ENCODE data around the gene SPSB3. TPM values are rescaled to one million over a fixed set of nuclear protein-coding genes. Genes with fewer than 3 reads are reported as not detected.

SPSB3 gene
- total and polyA plus RNA-seq, 2 experiments from 2014 or later, result 27.1 to 34.7 TPM

DNA sequence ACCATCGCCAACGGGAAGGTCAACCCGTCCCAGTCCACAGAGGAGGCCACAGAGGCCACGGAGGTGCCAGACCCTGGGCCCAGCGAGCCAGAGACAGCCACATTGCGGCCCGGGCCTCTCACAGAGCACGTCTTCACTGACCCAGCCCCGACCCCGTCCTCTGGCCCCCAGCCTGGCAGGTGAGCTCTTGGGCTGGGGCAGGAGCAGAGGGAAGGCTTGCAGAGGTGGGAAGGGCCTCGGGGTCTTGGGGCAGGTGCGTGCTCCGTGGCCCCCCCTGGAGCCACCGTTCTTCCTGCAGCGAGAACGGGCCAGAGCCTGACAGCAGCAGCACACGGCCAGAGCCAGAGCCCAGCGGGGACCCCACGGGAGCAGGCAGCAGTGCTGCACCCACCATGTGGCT is 16.1 kb downstream of the SPSB3 start (continued):
- TF ChIP-seq, protein P1, sequence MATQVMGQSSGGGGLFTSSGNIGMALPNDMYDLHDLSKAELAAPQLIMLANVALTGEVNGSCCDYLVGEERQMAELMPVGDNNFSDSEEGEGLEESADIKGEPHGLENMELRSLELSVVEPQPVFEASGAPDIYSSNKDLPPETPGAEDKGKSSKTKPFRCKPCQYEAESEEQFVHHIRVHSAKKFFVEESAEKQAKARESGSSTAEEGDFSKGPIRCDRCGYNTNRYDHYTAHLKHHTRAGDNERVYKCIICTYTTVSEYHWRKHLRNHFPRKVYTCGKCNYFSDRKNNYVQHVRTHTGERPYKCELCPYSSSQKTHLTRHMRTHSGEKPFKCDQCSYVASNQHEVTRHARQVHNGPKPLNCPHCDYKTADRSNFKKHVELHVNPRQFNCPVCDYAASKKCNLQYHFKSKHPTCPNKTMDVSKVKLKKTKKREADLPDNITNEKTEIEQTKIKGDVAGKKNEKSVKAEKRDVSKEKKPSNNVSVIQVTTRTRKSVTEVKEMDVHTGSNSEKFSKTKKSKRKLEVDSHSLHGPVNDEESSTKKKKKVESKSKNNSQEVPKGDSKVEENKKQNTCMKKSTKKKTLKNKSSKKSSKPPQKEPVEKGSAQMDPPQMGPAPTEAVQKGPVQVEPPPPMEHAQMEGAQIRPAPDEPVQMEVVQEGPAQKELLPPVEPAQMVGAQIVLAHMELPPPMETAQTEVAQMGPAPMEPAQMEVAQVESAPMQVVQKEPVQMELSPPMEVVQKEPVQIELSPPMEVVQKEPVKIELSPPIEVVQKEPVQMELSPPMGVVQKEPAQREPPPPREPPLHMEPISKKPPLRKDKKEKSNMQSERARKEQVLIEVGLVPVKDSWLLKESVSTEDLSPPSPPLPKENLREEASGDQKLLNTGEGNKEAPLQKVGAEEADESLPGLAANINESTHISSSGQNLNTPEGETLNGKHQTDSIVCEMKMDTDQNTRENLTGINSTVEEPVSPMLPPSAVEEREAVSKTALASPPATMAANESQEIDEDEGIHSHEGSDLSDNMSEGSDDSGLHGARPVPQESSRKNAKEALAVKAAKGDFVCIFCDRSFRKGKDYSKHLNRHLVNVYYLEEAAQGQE (IDR thresholded peaks at IDR 0.05; ENCODE audit: unreplicated experiment), result no peak
- no peak for TF ChIP-seq ZNF331 (CRISPR knock-in tag; IDR thresholded peaks at IDR 0.05; ENCODE audit: low read depth)
- TF ChIP-seq NANOG (IDR thresholded peaks at IDR 0.05; ENCODE audit: borderline replicate concordance), result no peak
- no peak for TF ChIP-seq JUNB (IDR thresholded peaks at IDR 0.05; ENCODE audit: unreplicated experiment)
- TF ChIP-seq POLR2AphosphoS5 (IDR thresholded peaks at IDR 0.05; ENCODE audit: low read depth), result no peak
- TF ChIP-seq, protein P2, sequence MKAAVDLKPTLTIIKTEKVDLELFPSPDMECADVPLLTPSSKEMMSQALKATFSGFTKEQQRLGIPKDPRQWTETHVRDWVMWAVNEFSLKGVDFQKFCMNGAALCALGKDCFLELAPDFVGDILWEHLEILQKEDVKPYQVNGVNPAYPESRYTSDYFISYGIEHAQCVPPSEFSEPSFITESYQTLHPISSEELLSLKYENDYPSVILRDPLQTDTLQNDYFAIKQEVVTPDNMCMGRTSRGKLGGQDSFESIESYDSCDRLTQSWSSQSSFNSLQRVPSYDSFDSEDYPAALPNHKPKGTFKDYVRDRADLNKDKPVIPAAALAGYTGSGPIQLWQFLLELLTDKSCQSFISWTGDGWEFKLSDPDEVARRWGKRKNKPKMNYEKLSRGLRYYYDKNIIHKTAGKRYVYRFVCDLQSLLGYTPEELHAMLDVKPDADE (IDR thresholded peaks at IDR 0.05), result no peak
- no peak for TF ChIP-seq EZH2 (IDR thresholded peaks at IDR 0.05; ENCODE audit: low read depth, unreplicated experiment)
- TF ChIP-seq STAT1 (IDR thresholded peaks at IDR 0.05; ENCODE audit: unreplicated experiment), result no peak
- TF ChIP-seq CREB1 (CRISPR knock-in tag; IDR thresholded peaks at IDR 0.05; ENCODE audit: low read depth), result no peak

DNA sequence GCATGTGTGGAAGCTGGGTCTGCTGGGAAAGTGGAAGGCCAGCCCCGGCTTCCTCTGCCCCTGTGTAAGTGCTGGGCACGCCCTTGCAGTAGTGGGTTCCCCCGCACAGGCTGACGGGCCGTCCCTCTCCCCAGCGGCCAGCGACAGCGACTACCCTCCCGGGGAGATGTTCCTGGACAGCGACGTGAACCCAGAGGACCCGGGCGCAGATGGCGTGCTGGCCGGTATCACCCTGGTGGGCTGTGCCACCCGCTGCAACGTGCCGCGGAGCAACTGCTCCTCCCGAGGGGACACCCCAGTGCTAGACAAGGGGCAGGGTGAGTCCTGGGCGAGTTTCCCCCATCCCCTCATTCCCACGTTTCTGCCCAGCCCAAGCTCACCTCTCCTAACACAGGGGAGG is 16.5 kb downstream of the SPSB3 start:
- Histone ChIP-seq H2AFZ (no peak overlapping the region), H3K9me2 (ENCODE audit: insufficient read depth) (no peaks in the 10 kb centered on the region), H3K4me3 (no peak overlapping the region), H3K79me2 (replicated peaks; ENCODE audit: insufficient read depth) (no peaks in the 10 kb centered on the region), H3K4me2 (no peak overlapping the region), H3K27me3 (ENCODE audit: insufficient read depth) (no peaks in the 10 kb centered on the region), H3K36me3 (ENCODE audit: insufficient read depth) (no peaks in the 10 kb centered on the region), H3F3A (replicated peaks; ENCODE audit: low read depth) (peaks cover 8% of the 10 kb centered on the region; the same call in 1 of the 2 replicates), H3K27ac (ENCODE audit: low read depth) (no peak overlapping the region), H4K20me1 (replicated peaks; ENCODE audit: insufficient read depth) (no peaks in the 10 kb centered on the region; the same call in 1 of the 2 replicates), H3K4me1 (ENCODE audit: insufficient read depth) (peaks cover 4% of the 10 kb centered on the region)
- TF ChIP-seq EZH2phosphoT487 (IDR thresholded peaks at IDR 0.05; ENCODE audit: unreplicated experiment) (no peak), STAT1 (IDR thresholded peaks at IDR 0.05; ENCODE audit: unreplicated experiment) (no peak), EZH2 (IDR thresholded peaks at IDR 0.05; ENCODE audit: low read depth, unreplicated experiment) (no peak), CREB1 (CRISPR knock-in tag; IDR thresholded peaks at IDR 0.05; ENCODE audit: low read depth) (no peak)
- no peak for DNase-seq (ENCODE audit: low spot score)
- Mint-ChIP-seq H3K4me1 (peaks cover 5% of the 10 kb centered on the region), H3K27ac (no peak overlapping the region), H3K27me3 (ENCODE audit: insufficient read depth, low read depth, poor library complexity) (peaks cover 18% of the 10 kb centered on the region), H3K4me3 (no peak overlapping the region), H3K9me3 (no peaks in the 10 kb centered on the region), H3K36me3 (ENCODE audit: low read depth) (peaks cover 18% of the 10 kb centered on the region; the same call in 2 of the 3 replicates)
- ATAC-seq, result no peak

Data from GM23338 (cell line).